Stimulated activated CD8-positive, alpha-beta memory T cell treated with anti-CD3 and anti-CD28 coated beads, Interleukin-7, amount 100 ng/mL, for 4 hours (primary cell): ENCODE measurements around the gene HLTF.

Source experiments
- DNase-seq, 2 donors: peaks; one replicate each; pipeline ENCODE4 v3.0.0-alpha.2; 2020; ENCODE audit warnings: low read depth in 2 of 2

HLTF gene

DNA sequence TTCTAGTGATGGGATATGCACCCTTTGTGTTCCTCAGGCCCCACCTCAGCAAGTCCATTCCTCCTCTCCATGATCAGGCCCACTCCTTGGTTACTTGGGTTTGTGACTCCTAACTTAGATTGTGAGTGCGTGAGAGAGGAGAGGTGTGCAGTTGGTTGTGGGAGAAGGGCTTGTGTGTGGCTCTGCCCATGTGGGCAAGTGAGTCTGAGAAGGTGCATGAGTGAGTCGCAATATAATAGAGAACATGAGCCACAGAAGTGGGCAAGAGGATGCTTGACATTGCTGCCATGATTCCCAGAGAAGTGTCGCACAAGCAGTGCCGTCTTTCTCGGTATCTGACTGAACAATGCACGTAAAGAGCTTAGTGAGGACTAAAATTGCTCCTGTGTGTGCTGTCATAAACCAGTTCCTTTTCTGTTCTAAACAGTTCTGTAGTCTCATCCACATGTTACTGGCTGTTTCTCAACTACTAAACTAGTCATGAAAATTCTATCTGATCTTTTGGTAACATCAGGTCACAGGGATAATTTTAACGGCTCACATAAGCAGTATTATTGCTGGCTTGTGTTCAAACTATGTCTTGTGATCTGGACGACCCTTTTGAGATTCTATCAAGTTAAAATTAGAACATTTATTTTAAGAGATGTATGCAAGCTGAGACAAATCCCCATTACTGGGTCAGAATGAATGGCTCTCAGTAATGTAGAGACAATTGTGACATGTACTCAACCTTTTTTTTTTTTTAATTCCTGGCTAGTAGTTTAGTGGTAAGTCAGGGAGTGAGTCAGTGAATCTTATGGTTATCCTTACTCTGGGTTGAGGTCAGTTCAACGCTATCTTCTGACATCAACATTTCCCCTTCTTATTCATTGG is 69.4 kb downstream of the HLTF start:
- DNase-seq: no peak

DNA sequence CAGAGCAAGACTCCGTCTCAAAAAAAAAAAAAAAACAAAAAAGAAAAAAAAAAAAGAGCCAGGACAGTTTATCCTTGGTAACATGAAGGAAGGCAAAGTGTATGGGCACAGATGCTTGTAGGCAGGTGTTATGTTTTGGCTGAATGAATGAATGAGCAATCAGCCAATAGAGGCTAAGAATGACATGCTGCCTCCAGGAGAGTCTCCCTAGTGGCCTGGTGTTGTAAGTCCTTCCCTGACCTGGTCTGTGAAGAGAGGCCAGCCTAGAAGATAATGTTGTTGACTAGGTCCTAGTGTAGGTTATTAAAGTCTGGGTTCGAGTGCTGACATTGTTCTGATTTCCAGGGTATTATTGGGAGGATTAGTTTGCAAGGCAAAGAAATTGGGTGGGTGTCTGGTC is 70.1 kb downstream of the HLTF start:
- no peak for DNase-seq

DNA sequence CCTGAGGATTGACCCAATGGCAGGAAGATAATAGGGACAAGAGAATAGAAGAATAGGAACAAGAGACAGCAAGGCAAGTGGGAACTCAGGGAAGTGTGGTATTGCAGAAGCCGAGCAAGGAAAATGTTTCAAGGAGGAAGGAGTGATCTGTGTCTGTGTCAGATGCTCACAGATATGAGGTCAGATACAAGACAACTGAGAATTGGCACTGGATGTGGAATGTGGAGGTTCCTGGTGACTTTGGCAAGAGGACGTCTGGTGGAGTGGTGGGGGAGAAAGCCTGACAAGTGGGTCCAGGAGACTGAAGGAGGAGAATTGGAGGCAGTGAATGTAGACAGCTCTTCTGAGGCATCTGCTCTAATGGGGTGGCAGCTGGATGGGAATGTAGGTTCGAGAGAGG is 70.9 kb downstream of the HLTF start:
- DNase-seq: no peak

DNA sequence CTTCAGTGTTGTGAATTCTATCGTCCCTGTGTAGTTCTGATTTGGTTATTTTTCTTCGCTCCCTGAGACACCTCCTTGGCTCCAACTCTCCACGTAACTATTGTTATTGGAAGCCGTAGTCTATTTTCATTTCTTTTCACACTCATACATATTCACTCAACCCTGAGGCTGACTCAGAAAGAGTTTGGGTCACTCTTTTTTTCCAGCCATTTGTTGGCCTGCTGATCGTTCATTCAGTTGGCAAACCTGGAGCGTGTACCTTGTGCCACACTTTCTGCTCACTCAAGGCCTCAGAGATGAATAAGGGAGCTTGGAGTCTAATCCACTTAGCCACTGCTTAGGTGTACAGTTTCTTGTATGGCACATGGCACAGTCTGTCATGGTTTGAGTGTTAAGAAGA is 72.6 kb downstream of the HLTF start:
- DNase-seq: no peak

DNA sequence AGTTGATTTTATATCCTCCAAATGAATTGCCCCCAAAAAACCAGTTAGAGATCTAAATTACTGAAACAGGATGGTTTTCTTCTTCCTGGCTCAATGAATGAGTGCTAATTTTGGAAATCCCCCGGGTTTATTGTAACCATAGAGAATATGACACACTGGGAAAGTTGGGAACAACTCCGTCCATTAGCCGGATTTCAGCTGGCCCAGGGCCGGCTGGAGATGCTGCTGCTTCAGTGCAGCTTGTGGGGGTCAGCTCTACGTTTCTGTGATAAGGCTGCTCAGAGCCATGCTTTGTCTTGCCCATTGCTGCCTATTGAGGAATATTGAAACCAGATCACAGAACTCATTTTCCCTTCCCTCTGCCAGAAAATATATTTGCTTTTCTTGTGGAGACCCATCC is 74.7 kb downstream of the HLTF start:
- no peak for DNase-seq

DNA sequence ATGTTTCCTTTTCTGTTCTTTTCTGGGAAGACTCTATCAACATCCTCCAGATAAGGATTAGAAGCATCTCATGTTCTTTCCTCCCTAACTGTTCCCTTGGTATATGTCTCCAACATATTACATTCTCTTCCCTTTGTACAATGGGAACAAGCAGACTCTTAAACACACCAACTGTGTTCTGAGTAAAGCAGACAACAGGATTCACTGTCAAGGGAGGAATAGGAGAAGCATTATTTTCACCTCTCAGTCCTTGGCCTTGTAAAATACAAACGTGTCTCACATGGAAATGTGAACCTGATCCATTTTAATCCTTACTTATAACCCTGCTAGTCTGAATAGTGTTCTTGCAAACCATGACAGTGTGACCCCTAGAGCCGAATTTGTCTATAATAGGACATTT is 75.4 kb downstream of the HLTF start:
- no peak for DNase-seq

DNA sequence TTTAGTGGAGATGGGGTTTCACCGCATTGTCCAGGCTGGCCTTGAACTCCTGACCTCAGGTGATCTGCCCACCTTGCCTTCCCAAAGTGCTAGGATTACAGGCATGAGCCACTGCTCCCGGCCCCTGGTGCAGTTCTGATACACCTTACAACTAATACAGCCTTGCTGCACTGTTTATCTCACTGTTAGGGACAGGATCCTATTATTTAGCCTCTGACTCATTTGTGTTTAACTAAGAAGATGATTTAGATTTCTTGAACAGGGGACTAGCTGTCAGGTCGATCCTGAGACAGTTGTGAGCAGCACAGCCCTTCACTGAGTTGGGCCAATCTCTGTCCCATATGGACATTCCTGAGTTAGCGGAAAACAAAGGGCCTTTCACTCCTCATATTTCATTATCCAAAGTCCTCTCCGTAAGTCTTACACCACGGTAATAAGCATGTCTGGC is 75.8 kb downstream of the HLTF start:
- no peak for DNase-seq

DNA sequence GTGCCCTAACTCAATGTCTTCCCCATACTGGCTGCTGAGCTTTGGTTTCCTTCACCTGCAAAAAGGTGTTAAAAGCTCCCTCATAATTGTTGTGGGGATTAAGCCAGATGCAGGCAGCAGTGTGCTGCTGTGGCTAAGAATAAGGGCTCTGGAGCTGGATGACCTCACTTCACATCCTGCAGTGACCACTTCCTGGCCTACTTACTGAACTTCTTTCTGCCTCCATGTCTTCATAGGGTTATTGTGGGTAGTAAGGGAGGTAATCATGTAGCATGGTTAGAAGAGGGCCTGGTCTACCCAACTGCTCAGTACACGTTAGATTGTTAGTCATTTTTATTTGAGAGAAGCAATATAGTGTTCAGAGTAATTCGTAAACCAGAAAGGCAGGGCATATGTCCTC is 76.6 kb downstream of the HLTF start:
- DNase-seq: peak in 1 of 2 donors; percentile 34

DNA sequence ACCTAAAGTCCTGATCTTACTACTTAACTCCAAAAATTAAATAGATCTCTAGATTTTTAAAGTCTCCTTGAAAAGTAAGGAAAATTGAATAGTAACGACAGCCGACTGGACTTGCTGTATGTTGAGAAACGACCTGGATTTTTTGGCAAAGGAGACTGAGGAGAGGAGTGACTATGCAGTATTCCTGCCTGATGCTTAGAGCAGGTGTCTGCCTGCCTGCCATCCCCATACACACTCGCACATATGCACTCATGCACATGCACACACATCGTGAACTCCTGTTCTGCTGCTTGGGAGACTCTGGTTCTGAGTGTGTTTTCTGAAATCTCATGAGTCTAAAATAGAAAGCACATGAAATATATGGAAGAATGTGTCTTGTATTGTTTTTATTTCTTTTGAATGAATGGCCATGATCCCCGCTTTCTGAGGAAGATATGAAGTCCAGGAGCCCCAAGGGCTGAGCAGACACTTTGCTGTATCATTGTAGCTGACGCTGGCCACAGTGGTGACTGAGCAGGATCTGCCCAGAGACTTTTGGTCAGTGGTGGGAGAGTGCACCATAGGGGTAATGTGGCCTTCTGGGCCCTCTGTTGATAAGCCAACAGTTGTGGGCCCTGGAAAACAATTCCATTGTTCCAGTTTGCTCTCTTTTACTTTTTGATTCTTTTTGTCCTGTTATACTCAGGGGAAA is 78.6 kb downstream of the HLTF start:
- no peak for DNase-seq

DNA sequence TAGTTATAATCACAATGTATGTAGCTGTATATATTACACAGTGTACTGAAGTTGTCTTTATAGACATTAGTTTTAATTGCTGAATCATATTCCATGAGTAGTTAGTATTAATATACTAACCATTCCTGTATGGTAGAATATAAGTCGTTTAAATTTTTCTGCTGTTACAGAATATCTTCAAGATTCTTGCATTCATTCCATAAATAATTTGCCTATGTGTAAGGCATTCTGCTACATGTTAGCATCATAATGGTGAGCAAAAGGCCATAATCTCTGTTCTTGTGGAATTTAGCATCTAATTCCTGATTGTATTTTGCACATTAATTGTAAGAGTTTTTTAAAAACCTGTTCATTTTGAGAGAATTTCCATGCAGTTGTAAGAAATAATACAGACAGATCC is 80.9 kb downstream of the HLTF start:
- no peak for DNase-seq

DNA sequence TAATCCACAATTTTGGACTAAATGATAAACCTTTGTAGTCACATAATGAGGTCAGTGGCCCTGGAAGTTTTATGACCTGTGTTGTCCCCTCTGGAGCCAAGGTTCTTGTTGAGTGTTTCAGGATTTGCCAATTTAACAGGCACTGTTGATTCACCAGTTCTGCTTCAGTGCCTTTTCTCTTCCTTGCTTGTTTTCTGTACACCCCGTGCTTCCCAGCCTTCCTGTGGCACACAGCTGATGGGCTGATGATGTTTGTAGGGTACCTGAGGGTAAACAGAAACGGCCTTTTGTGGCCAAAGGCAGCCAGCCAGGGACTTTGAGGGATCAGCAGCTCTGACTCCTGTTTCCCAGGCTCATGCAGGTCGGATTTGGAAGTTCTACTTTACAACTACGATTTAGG is 81.7 kb downstream of the HLTF start:
- no peak for DNase-seq

DNA sequence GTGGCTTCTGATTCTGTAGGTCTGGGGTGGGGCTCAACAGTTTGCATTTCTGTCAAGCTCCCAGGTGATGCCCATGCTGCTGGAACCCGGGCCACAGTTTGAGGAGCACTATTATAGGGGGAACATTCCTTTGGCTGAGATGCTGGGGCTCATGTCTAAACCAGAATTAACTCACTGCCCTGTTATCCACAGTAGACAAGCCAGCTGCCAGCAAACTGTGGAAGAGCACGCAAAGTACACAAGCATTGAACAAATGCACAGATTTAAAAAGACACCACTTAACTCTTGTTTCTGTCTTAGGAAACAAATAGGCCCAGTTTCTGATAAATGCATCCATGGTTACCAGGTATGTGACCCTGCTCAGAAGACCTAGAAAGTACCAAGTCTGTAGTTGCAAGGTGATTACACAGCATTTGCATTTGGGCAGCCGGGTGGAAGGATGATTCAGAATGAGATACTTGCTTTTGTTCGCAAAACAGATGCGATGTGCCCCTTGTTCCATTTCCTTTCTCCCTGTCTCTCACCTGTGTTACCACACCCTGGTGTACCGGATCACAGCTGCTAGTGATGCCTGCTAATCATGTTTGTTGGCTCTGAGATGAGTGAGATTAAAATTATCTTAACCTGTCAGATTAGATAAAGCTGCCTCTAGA is 82.6 kb downstream of the HLTF start:
- no peak for DNase-seq

DNA sequence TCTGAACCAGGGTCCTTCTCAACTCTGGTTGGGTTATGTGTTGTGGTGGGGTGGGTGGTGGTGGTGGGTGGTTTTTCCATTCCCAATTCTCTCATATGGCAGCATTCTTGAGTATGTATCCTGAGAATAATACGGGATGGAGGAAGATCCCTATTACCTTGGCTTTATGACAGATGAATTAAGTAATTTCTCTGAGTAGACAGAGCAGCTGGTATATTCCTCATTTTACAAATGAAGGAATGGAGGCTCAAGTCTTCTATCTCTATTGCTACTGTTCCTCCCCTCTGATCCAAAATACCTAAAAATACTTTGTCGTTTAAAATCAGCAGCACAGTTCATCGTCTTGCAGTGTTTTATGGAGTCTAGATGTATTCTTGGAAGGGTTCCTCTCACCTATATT is 84.6 kb downstream of the HLTF start:
- no peak for DNase-seq

DNA sequence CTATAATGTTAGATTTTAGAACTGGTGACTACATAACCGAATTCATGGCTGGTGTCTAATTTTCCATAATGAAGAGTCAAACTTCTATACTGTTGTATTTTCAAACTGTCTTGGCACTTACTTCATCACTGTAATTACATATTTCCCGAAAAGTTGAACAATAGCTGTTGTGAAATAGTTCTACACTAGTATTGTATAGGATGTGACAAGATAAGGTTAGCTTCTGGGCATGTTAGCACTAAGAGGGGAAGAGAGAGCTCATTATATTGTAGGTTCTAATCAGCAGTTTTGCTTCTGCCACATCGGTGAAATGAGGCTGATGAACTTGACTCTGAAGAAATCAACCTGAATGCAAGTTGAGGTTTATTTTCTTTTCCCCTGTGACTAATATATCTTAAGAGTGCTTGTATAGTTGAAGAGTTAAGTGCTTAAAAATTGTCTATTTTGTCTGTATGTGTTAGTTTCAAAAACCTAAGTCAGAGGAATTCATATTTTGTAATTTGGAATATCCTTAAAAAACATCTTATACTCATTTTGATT is 86.1 kb downstream of the HLTF start:
- no peak for DNase-seq

DNA sequence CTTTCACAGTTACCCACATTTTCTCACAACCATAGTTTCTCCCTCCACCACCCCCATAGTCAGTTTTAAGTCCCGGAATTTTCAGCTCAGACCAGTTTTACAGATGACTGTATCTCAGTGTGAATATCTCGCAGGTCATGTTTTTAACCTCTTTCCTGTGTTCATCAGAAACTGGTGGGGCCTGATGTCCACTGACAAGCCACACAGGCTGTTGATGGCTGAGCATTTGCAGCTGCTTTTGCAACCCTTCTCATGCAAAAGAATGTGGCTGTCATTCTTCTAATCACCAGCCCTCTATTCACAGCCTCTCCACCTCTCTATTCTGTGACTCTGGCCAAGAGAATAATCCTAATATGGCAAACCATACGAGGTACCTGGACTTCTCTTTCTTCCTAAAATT is 86.5 kb downstream of the HLTF start:
- DNase-seq: no peak

DNA sequence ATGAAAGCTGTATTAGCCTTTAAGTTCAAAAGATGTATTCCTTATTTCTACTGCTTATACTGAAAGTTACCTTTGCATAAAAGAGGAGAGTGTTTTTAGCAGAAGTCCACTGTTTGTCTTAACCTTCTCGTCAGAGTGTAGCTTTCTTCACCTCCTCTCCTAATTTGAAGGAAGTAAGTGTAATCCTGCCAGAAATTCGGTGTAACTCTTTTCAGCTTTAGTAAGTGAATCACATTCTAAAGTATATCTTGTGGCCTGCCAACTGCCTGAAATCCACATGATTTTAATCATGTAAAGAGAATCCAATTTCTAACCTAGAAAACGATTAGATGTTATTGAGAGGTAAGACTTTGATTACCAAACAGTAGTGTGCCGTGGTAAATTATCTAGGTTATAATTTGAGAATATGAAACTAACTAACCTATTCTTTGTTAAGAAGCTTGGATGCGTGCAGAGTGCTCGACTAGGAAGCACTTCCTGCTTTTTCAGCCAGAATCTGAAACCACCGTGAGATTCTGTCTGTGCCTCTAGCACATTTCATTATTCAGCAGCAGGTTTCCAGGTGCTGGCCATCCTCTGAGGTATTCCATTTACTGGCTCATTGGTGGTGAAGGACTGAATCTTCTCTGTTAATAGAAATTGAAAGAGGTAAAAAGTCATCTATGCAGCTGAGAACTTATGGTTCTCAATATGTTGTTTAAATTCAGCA is 87.5 kb downstream of the HLTF start:
- no peak for DNase-seq

DNA sequence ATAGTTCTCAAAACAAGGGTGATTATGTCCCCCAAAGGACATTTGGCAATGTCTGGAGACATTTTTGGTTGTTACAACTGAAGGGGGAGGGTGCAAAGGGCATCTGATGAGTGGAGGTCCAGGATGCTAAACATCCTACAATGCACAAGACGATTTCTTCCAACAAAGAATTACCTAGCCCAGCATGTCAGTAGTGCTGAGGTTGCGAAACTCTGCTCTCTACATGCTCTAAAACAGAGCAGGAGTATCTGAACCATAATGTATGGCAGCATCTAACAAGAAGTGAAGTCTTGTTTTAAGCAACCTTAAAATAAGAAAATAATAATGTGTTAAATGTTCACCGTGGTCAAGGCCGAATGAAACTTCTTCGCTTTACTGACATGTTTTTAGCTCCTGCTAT is 88.0 kb downstream of the HLTF start:
- no peak for DNase-seq

DNA sequence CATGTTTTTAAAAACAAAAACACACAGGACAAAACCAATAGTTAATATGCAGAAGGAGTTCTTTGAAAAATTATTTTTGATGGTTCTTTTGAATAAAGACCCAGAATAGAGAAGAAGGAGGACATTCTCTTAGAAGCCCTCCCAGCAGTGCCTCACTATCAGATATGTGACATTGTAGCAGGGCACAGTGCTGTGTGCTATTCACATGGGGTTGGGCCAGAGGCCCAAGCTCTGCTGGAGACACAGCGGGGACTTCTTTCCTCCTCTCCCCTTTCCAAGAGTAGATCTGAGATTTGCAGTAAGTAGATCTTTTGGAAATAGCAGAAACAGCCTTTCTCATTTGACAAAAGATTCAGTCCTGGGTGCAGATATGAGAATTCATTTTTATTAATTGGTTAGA is 88.7 kb downstream of the HLTF start:
- no peak for DNase-seq

DNA sequence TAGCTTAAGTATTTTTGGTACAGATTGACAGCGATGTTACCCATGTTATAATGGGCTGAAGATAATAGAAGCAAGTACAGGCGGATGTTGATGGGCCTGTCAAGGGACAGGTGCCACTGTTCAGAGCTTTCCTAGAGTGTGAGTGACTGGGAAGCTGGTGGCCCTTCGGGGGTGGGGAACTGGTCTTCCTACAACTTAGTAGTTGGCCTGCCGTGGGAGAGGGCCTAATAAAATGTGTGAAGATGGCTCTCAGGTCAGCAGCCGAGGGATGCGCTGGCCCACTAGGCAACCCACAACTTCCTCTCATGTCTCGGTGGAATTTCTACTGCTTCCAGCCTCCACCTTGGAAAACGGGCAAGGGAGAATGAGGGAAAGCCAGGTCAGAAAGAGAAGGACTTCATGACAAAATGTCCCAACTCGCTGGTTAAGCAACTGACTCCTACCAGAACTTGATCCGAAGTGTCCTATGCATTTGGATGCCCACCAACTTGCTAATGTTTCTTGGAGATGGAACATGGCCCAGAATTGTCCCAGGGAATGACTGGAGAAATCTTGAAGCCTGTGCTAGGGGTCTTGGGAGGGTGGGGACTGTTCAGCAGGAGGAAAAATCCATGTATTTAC is 93.6 kb downstream of the HLTF start:
- DNase-seq: no peak

DNA sequence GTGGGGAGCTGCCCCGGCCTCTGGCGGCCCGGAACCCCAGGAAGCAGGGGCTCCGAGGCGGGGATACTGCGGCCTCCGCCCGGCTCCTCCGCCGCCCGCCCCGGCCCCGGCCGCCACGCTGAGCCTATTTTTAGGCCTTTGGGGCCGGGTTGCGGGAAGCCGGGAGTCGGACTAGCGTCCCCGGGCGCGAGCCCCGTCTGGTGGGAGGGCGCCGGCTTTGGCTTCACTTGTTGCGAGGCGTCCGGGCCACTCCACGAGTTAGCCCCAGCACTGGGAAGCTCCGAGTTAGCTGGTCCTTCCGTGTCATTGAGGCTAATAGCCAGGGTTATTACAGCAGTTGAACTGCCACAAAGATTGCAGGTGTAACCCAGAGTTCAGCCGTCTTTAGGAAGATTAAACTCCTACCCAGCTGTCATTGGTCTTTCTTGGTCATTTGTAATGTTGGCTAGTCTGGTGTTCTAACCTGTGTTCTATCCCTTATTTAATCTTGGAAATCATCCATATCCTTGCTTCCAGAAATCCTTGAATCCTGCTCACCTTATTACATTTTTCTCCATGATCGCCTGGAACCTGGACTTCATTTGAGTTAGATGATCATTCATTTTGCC is 94.2 kb downstream of the HLTF start:
- peak in 1 of 2 donors; percentile 25 for DNase-seq
